ENCODE measurements around the gene NABP2. TPM values are rescaled to one million over a fixed set of nuclear protein-coding genes. Genes with fewer than 3 reads are reported as not detected.

Gene NABP2
- total and polyA plus RNA-seq, 12 donors: 13.5 to 27.7 (median 20.4) TPM

GRCh38 chr12:56212361-56212760 is 11.8 kb upstream of the NABP2 start:
- 86 to 94% methylated on average over 1 of the region's 1 CpG for WGBS, 2 donors

GRCh38 chr12:56213878-56214277 is 10.3 kb upstream of the NABP2 start:
- peaks cover 0 to 88% (median 61%) of the 10 kb centered on the region in 9 donors for H3K36me3 ChIP-seq
- H3K9me3 ChIP-seq: no peaks in the 10 kb centered on the region
- 89 to 93% methylated on average over 5 of the region's 5 CpGs for WGBS, 2 donors
- no peak overlapping the region for H3K4me3 ChIP-seq
- no peak for TF ChIP-seq CTCF (IDR thresholded peaks at IDR 0.05)
- ATAC-seq (no peak), DNase-seq (no peak)
- intact Hi-C loops (cut with DNase I): no loop called here
- peaks cover 0 to 3% (median 0%) of the 10 kb centered on the region in 9 donors for H3K4me1 ChIP-seq
- H3K27ac ChIP-seq: no peak overlapping the region
- H3K27me3 ChIP-seq: no peaks in the 10 kb centered on the region

More at GRCh38 chr12:56212361-56212760, 11.8 kb upstream of the NABP2 start:
- intact Hi-C loops (cut with DNase I): no loop called here
- DNase-seq: no peak
- no peak for TF ChIP-seq CTCF (IDR thresholded peaks at IDR 0.05)
- Histone ChIP-seq H3K27ac (no peak overlapping the region), H3K36me3 (peaks cover 0 to 100% (median 68%) of the 10 kb centered on the region in 9 donors), H3K4me3 (no peak overlapping the region), H3K4me1 (no peaks in the 10 kb centered on the region), H3K27me3 (no peaks in the 10 kb centered on the region), H3K9me3 (no peaks in the 10 kb centered on the region)
- no peak for ATAC-seq

GRCh38 chr12:56216461-56216860 is 7.7 kb upstream of the NABP2 start:
- no peaks in the 10 kb centered on the region for H3K9me3 ChIP-seq
- intact Hi-C loops (cut with DNase I): no loop called here
- H3K4me1 ChIP-seq: peaks cover 0 to 25% (median 16%) of the 10 kb centered on the region in 9 donors
- no peaks in the 10 kb centered on the region for H3K27me3 ChIP-seq
- peaks cover 0 to 63% (median 39%) of the 10 kb centered on the region in 9 donors for H3K36me3 ChIP-seq
- no peak for TF ChIP-seq CTCF (IDR thresholded peaks at IDR 0.05)
- no peak overlapping the region for H3K4me3 ChIP-seq
- ATAC-seq: no peak
- no peak overlapping the region for H3K27ac ChIP-seq
- no peak for DNase-seq
- 89 to 91% methylated on average over 3 of the region's 3 CpGs for WGBS, 2 donors

DNA sequence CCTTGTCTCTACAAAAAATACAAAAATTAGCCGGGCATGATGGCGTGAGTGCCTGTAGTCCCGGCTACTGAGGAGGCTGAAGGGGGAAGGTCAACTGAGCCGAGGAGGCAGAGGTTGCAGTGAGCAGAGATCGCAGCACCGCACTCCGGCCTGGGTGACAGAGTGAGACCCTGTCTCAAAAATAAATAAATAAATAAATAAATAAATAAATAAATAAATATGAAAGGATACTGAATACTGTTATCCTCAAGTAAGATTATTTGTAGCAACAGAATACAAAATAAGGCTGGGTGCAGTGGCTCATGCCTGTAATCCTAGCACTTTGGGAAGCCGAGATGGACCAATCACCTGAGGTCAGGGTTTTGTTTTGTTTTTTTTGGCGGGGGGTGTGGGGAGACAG is 4.3 kb upstream of the NABP2 start:
- no peak for ATAC-seq
- WGBS, 2 donors: 89 to 90% methylated on average over 9 of the region's 9 CpGs
- peak overlapping the region in 1 of 10 donors; percentile 73 for H3K4me3 ChIP-seq
- H3K9me3 ChIP-seq: no peaks in the 10 kb centered on the region
- H3K27me3 ChIP-seq: no peaks in the 10 kb centered on the region
- no peak for DNase-seq
- H3K36me3 ChIP-seq: peaks cover 0 to 29% (median 6%) of the 10 kb centered on the region in 9 donors
- TF ChIP-seq CTCF (IDR thresholded peaks at IDR 0.05): no peak
- H3K4me1 ChIP-seq: peaks cover 4 to 49% (median 37%) of the 10 kb centered on the region in 9 donors
- intact Hi-C loops (cut with DNase I): loop anchor here in 4 of 10 donors (5.0 kb wide), 3 partner anchors 33 to 103 kb away; partner anchors contain the start of genes ANKRD52 (in 2 of the 4), RPL41 (in 1 of the 4), SMARCC2 (in 1 of the 4) and ZC3H10 (in 1 of the 4)
- peak overlapping the region in 7 of 10 donors; percentile 81 to 99 (median 94) for H3K27ac ChIP-seq

All from heart right ventricle (tissue), 16 donors.